Chondrocyte (in vitro differentiated cells): ENCODE results near the gene PKD1. TPM values are rescaled to one million over a fixed set of nuclear protein-coding genes. Genes with fewer than 3 reads are reported as not detected.

Source experiments
- DNase-seq: peaks from one replicate; pipeline ENCODE4 v3.0.0; 2021; ENCODE audit warnings: mixed read lengths, low spot score
- H3K27ac Mint-ChIP-seq: one replicate; pipeline ENCODE4 v1.8.0; 2021; ENCODE audit warnings: mild to moderate bottlenecking, moderate library complexity, mixed read lengths; ENCODE audit not compliant: unreplicated experiment
- H3K27me3 Mint-ChIP-seq: 2 replicates; pipeline ENCODE4 v1.8.0; 2021; ENCODE audit warnings: low read depth, mixed read lengths
- H3K36me3 Mint-ChIP-seq: 2 replicates; pipeline ENCODE4 v1.8.0; 2021; ENCODE audit warnings: low read depth, mixed read lengths
- H3K4me1 Mint-ChIP-seq: 2 replicates; pipeline ENCODE4 v1.8.0; 2021; ENCODE audit warnings: low read depth, mild to moderate bottlenecking, mixed read lengths
- H3K4me3 Mint-ChIP-seq: one replicate; pipeline ENCODE4 v1.8.0; 2021; ENCODE audit warnings: mild to moderate bottlenecking, moderate library complexity, mixed read lengths; ENCODE audit not compliant: unreplicated experiment
- H3K9me3 Mint-ChIP-seq: 2 replicates; pipeline ENCODE4 v1.8.0; 2021; ENCODE audit warnings: low read depth, mixed read lengths
- CTCF ChIP-seq: fragments of 200-600 bp; sonication (generic); IDR thresholded peaks from 2 replicates; pipeline ENCODE4 v1.5.0; 2021; ENCODE audit warnings: antibody characterized with exemption, mild to moderate bottlenecking, moderate library complexity
- total RNA-seq: library from RNA; stranded (reverse); gene quantifications from 3 replicates; pipeline ENCODE4 v1.2.1, GENCODE V29; 2021

The PKD1 gene
- total RNA-seq, 1 donor from 2014 or later, result 230 TPM

DNA sequence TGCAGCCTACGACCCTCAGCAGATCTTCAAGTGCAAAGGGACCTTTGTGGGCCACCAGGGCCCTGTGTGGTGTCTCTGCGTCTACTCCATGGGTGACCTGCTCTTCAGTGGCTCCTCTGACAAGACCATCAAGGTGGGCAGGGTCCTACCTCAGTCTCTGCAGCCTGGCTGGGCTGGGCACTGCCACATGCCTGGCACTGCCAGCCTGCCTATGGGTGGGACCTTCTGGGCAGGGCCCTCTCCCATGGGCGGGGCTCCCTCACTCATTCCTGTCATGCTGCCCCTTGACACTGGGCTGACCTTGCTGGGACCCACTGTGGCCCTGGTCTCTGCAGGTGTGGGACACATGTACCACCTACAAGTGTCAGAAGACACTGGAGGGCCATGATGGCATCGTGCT, 38.2 kb upstream of the PKD1 start:
- H3K27ac Mint-ChIP-seq, result no peak overlapping the region
- H3K4me1 Mint-ChIP-seq, result no peaks in the 10 kb centered on the region
- DNase-seq, result no peak
- no peaks in the 10 kb centered on the region for H3K9me3 Mint-ChIP-seq
- peaks cover 17% of the 10 kb centered on the region for H3K36me3 Mint-ChIP-seq
- no peaks in the 10 kb centered on the region for H3K27me3 Mint-ChIP-seq
- no peak for TF ChIP-seq CTCF
- H3K4me3 Mint-ChIP-seq, result no peak overlapping the region

DNA sequence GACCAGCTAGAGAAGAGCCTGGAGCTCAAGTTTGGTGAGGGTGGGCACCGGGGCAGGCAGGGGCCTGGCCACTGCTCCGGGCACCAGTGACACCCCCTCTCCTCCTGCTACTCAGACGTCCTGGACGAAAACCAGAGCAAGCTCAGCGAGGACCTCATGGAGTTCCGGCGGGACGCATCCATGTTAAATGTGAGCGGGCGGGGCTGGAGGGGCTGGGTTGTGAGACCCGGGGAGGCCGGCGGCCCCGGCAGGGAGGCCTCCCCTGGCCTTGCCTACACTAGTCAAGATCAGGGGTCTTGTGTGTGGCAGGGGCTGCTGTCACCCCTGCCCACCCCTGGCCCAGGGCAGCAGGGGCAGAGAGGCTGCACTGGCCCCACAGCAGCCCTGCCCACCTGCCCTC, 37.7 kb upstream of the PKD1 start:
- no peaks in the 10 kb centered on the region for H3K4me1 Mint-ChIP-seq

GRCh38 chr16:2172688-2173335, 37.1 kb upstream of the PKD1 start:
- Mint-ChIP-seq H3K4me3 (no peak overlapping the region), H3K36me3 (peaks cover 17% of the 10 kb centered on the region), H3K27ac (no peak overlapping the region), H3K27me3 (no peaks in the 10 kb centered on the region), H3K9me3 (no peaks in the 10 kb centered on the region), H3K4me1 (no peaks in the 10 kb centered on the region)
- TF ChIP-seq CTCF, result no peak
- DNase-seq, result no peak

More for the DNA sequence above, 37.7 kb upstream of the PKD1 start:
- Mint-ChIP-seq H3K27me3 (no peaks in the 10 kb centered on the region), H3K27ac (no peak overlapping the region), H3K9me3 (no peaks in the 10 kb centered on the region), H3K4me3 (no peak overlapping the region), H3K36me3 (peaks cover 17% of the 10 kb centered on the region)
- TF ChIP-seq CTCF, result no peak
- DNase-seq, result no peak

DNA sequence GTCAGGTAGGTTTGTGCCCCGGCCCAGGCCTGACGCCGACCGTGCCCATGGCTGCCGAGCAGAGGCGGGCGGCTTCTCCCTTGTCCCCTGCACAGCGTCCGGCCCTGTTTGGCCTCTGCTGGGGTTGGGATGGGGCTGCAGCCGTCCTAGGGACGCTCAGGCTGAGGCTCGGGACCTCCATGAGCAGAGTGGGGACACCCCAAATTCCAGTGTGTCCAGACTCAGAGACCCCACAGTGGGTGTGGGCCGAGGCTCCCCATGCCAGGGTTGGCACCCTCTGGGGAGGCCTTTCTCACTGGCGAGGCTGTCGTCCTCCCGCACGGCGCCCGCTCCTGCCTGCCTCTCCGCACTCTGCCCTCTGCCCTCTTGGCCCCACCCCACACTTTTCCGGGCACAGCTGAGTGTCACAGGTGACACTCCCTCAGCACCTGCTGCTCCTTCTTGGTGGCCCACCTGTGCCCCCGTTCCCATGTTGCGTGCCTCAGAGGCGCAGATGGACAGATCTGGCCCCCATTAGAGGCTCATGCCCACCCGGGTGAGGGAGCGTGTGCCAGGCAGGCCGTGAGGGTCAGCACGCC, 36.0 kb upstream of the PKD1 start:
- no peaks in the 10 kb centered on the region for H3K4me1 Mint-ChIP-seq
- no peaks in the 10 kb centered on the region for H3K27me3 Mint-ChIP-seq
- no peak overlapping the region for H3K4me3 Mint-ChIP-seq
- no peak for TF ChIP-seq CTCF
- H3K36me3 Mint-ChIP-seq, result peaks cover 15% of the 10 kb centered on the region
- no peak for DNase-seq
- no peak overlapping the region for H3K27ac Mint-ChIP-seq
- no peaks in the 10 kb centered on the region for H3K9me3 Mint-ChIP-seq

- Mint-ChIP-seq H3K4me1 (no peaks in the 10 kb centered on the region), H3K4me3 (no peak overlapping the region), H3K36me3 (peaks cover 15% of the 10 kb centered on the region), H3K27ac (no peak overlapping the region), H3K27me3 (no peaks in the 10 kb centered on the region), H3K9me3 (no peaks in the 10 kb centered on the region)
- no peak for DNase-seq
- no peak for TF ChIP-seq CTCF
Observed at GRCh38 chr16:2170587-2171435, 35.1 kb upstream of the PKD1 start.
